HG02588 (cell line): ENCODE results near the gene CCDC152.
"Not testable (repeated sequence)": the region's sequence is repeated elsewhere in the genome, so short reads cannot be mapped to it uniquely, and the experiment has no call there.

ENCODE experiments used
- ATAC-seq: cut with Tn5 transposase; IDR thresholded peaks from one replicate; pipeline ENCODE4 v1.9.1; 2021; ENCODE audit warnings: mild to moderate bottlenecking, moderate library complexity; ENCODE audit not compliant: unreplicated experiment

Gene CCDC152

GRCh38 chr5:42844408-42844807 is 87.8 kb downstream of the CCDC152 start:
- ATAC-seq = not testable (repeated sequence)

- ATAC-seq = no peak
These were observed 91.9 kb downstream of the CCDC152 start for GRCh38 chr5:42848545-42848944.

DNA sequence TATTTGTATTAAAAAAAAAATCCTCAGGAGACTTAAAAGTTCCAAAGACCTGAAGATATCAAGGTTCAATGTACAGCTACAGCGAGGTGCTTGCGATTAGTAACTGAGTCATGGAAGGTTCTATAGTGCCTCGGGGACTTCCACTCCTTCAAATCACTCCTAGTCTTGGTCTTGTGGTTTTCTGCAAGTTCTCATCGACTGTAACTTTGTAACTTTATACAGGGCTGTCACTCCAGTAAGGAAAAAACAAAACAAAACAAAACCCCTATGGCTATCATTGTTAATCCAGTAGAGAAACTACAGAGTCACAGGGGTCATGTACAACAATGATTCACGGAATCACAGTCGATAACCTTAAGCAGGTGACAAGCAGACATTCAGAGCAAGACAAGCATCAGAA is 94.9 kb downstream of the CCDC152 start:
- no peak for ATAC-seq
